Erythroblast (primary cell): Measurements from ENCODE around the gene CCDC81.
A peak's percentile ranks its signal among the peaks of the same experiment; 100 is the strongest.
"Not testable (repeated sequence)": the region's sequence is repeated elsewhere in the genome, so short reads cannot be mapped to it uniquely, and the experiment has no call there.

ENCODE experiments used
- DNase-seq, 2 experiments: peaks; one replicate each; lab custom pipeline; 2025; lab: John Stamatoyannopoulos, UW
- GATA1 ChIP-seq: IDR thresholded peaks from 2 replicates; pipeline ENCODE4 v1.6.1; 2011; ENCODE audit warnings: low read depth, mild to moderate bottlenecking, control low read depth, low read length, moderate library complexity
- POLR2A ChIP-seq: IDR thresholded peaks from 2 replicates; pipeline ENCODE4 v1.6.1; 2011; ENCODE audit warnings: mild to moderate bottlenecking, low read length

CCDC81 gene

GRCh38 chr11:86374586-86374985 lies at the start of gene CCDC81:
TSS of gene CCDC81 (plus strand) at chr11:86374887. CDS start at chr11:86375164, 277 bp downstream.
- TF ChIP-seq GATA1 (no peak), POLR2A (no peak)
- peak in 1 of 2 experiments; percentile 14 for DNase-seq

GRCh38 chr11:86335131-86335767 lies 39.4 kb upstream of the CCDC81 start:
- TF ChIP-seq POLR2A (no peak), GATA1 (no peak)
- DNase-seq, result no peak

- DNase-seq, result no peak
- TF ChIP-seq POLR2A, result no peak
- no peak for TF ChIP-seq GATA1
These were observed 37.5 kb upstream of the CCDC81 start for GRCh38 chr11:86337227-86337626.

GRCh38 chr11:86341382-86341781 lies 33.3 kb upstream of the CCDC81 start:
- no peak for TF ChIP-seq GATA1
- no peak for TF ChIP-seq POLR2A
- no peak for DNase-seq

GRCh38 chr11:86346513-86346912 lies 28.2 kb upstream of the CCDC81 start:
- TF ChIP-seq GATA1 (no peak), POLR2A (no peak)
- DNase-seq, result no peak

GRCh38 chr11:86355256-86355655 lies 19.4 kb upstream of the CCDC81 start:
- no peak for DNase-seq
- TF ChIP-seq GATA1 (no peak), POLR2A (no peak)

- DNase-seq, result not testable (repeated sequence)
These were observed 17.3 kb upstream of the CCDC81 start for GRCh38 chr11:86357412-86357811.

GRCh38 chr11:86358720-86359119 lies 16.0 kb upstream of the CCDC81 start:
- no peak for DNase-seq
- TF ChIP-seq POLR2A (no peak), GATA1 (no peak)

GRCh38 chr11:86360775-86361395 lies 13.8 kb upstream of the CCDC81 start:
- TF ChIP-seq GATA1 (no peak), POLR2A (no peak)
- DNase-seq, result no peak

GRCh38 chr11:86363424-86363823 lies 11.3 kb upstream of the CCDC81 start:
- TF ChIP-seq GATA1 (no peak), POLR2A (no peak)
- DNase-seq, result no peak

GRCh38 chr11:86365546-86365945 lies 9.1 kb upstream of the CCDC81 start:
- TF ChIP-seq POLR2A, result no peak
- TF ChIP-seq GATA1, result no peak
- no peak for DNase-seq

- DNase-seq, result no peak
These were observed 5.0 kb upstream of the CCDC81 start for GRCh38 chr11:86369668-86370067.

GRCh38 chr11:86370171-86370570 lies 4.5 kb upstream of the CCDC81 start:
- TF ChIP-seq POLR2A (no peak), GATA1 (no peak)
- no peak for DNase-seq

More at GRCh38 chr11:86369668-86370067, 5.0 kb upstream of the CCDC81 start:
- TF ChIP-seq GATA1 (no peak), POLR2A (no peak)

GRCh38 chr11:86370922-86371594 lies 3.6 kb upstream of the CCDC81 start:
- TF ChIP-seq GATA1 (no peak), POLR2A (no peak)
- DNase-seq, result peak in 1 of 2 experiments; percentile 16

GRCh38 chr11:86372041-86372440 lies 2.6 kb upstream of the CCDC81 start:
- DNase-seq, result no peak
- TF ChIP-seq GATA1 (no peak), POLR2A (no peak)
